K562 (cell line): ENCODE data around the gene ALG8. TPM values are rescaled to one million over a fixed set of nuclear protein-coding genes. Genes with fewer than 3 reads are reported as not detected.

Experiments
- CREB1 ChIP-seq, 2 experiments: sonication (generic) in 1 of 2; formaldehyde crosslinking in 1 of 2; IDR thresholded peaks; 2 replicates each; pipeline versions ENCODE4 v1.6.1 to v1.8.0; 2012 to 2022; ENCODE audit warnings: inconsistent platforms in 1 of 2, mild to moderate bottlenecking in 1 of 2, missing genetic modification reagents in 1 of 2, moderate library complexity in 1 of 2
- EP400 ChIP-seq: fragments of 450-650 bp; IDR thresholded peaks from 2 replicates; pipeline ENCODE4 v1.6.1; 2017; ENCODE audit warnings: antibody characterized with exemption, mild to moderate bottlenecking, moderate library complexity
- FIP1L1 ChIP-seq: fragments of 200-400 bp; formaldehyde crosslinking; IDR thresholded peaks from 2 replicates; pipeline ENCODE4 v1.6.1; 2018; ENCODE audit warnings: mild to moderate bottlenecking, low read depth, low read length; ENCODE audit not compliant: poor library complexity, severe bottlenecking
- ILK ChIP-seq: fragments of 450-650 bp; IDR thresholded peaks from 2 replicates; pipeline ENCODE4 v1.6.1; 2016; ENCODE audit warnings: missing genetic modification characterization, low read depth, mild to moderate bottlenecking, missing compliant biosample characterization, moderate library complexity, borderline replicate concordance
- IRF9 ChIP-seq: fragments of 450-650 bp; IDR thresholded peaks from 2 replicates; pipeline ENCODE4 v1.6.1; 2016; ENCODE audit warnings: missing biosample characterization, missing genetic modification characterization
- KAT7 ChIP-seq: sonication (generic); formaldehyde crosslinking; IDR thresholded peaks from 2 replicates; pipeline ENCODE4 v1.8.0; 2022; ENCODE audit warnings: missing genetic modification reagents, mild to moderate bottlenecking, borderline replicate concordance
- MEIS2 ChIP-seq: fragments of 450-650 bp; IDR thresholded peaks from 2 replicates; pipeline ENCODE4 v1.6.1; 2014; ENCODE audit warnings: mild to moderate bottlenecking; ENCODE audit not compliant: partially characterized antibody
- POLR2A ChIP-seq: fragments of 450-650 bp; conservative IDR thresholded peaks from 2 replicates; pipeline ENCODE4 v1.6.1; 2016
- POLR2AphosphoS2 ChIP-seq: IDR thresholded peaks from 2 replicates; pipeline ENCODE4 v1.6.1; 2012; ENCODE audit warnings: low read length, improper control_type of control experiment
- POLR3A ChIP-seq: IDR thresholded peaks from 2 replicates; pipeline ENCODE4 v1.6.1; 2011; ENCODE audit warnings: borderline replicate concordance, mild to moderate bottlenecking, moderate library complexity; ENCODE audit not compliant: insufficient read length, insufficient read depth; ENCODE audit errors: extremely low read depth
- RBFOX2 ChIP-seq: fragments of 200-400 bp; formaldehyde crosslinking; IDR thresholded peaks from 2 replicates; pipeline ENCODE4 v1.6.1; 2017; ENCODE audit warnings: low read depth, mild to moderate bottlenecking, low read length, moderate library complexity
- REST ChIP-seq, 2 experiments: fragments of 450-650 bp; formaldehyde crosslinking in 1 of 2; IDR thresholded peaks; 2 replicates each; pipeline versions ENCODE4 v1.4.0 to v1.6.1; 2014 to 2020; ENCODE audit warnings: mild to moderate bottlenecking in 2 of 2, borderline replicate concordance in 1 of 2, low read depth in 1 of 2
- SMARCA4 ChIP-seq: fragments of 450-650 bp; IDR thresholded peaks from 2 replicates; pipeline ENCODE4 v1.6.1; 2016
- TAF9B ChIP-seq: fragments of 450-650 bp; IDR thresholded peaks from 2 replicates; pipeline ENCODE4 v1.6.1; 2018; ENCODE audit warnings: mild to moderate bottlenecking; ENCODE audit not compliant: partially characterized antibody
- USF1 ChIP-seq: sonication (generic); formaldehyde crosslinking; IDR thresholded peaks from 2 replicates; pipeline ENCODE4 v1.9.0; 2022; ENCODE audit warnings: mild to moderate bottlenecking, missing genetic modification reagents
- ZNF224 ChIP-seq: sonication (generic); formaldehyde crosslinking; IDR thresholded peaks from 2 replicates; pipeline ENCODE4 v1.8.0; 2022; ENCODE audit warnings: mild to moderate bottlenecking, missing genetic modification reagents
- ZNF274 ChIP-seq: IDR thresholded peaks from 2 replicates; pipeline ENCODE4 v1.6.1; 2011; ENCODE audit warnings: low read depth, mild to moderate bottlenecking, low read length, moderate library complexity, borderline replicate concordance
- polyA plus RNA-seq, 8 experiments: library from polyadenylated mRNA; depleted of rRNA in 4 of 8; stranded (reverse) in 5 of 8; unstranded in 3 of 8; fragments of >200 nt; fragmentation: Nextera tagmentation in 2 of 8; fragmentation: Illumina TruSeq in 1 of 8; extraction: Ambion mirVana in 2 of 8; extraction: Trizol in 1 of 8; gene quantifications; 2 replicates each; pipeline versions ENCODE4 v1.2.1 to v1.2.3, GENCODE V29; 2011 to 2014; ENCODE audit warnings: inconsistent platforms in 1 of 8, missing spikeins in 1 of 8
- total RNA-seq, 7 experiments: library from RNA; depleted of rRNA in 6 of 7; stranded (reverse); fragments of >200 nt in 6 of 7; fragmentation: Illumina TruSeq in 2 of 7; extraction: Trizol in 2 of 7; gene quantifications; 2 replicates each; pipeline versions ENCODE4 v1.2.1 to v1.2.3, GENCODE V29; 2011 to 2021; ENCODE audit warnings: low replicate concordance in 1 of 7

ALG8 gene
- total and polyA plus RNA-seq, 9 of the 15 experiments (the other 6 are each of a cell fraction or from before 2014, with no cell fraction given): 59.3 to 189 (median 106) TPM

GRCh38 chr11:78079232-78080083 lies 60.0 kb downstream of the ALG8 start, which contains the start of gene NDUFC2 (continued):
- TF ChIP-seq EP400: peak; percentile 81
- no peak for TF ChIP-seq POLR2AphosphoS2
- peak; percentile 91 for TF ChIP-seq POLR2A
- TF ChIP-seq ZNF274: no peak
- TF ChIP-seq FIP1L1: peak; percentile 94
- TF ChIP-seq RBFOX2: peak; percentile 93
- TF ChIP-seq IRF9 (tag): peak; percentile 80
- 0 out of 2 replicates have a peak, but pooled peaks have one; percentile 12 for TF ChIP-seq SMARCA4
- TF ChIP-seq CREB1 (IDR thresholded peaks at IDR 0.05): peak; percentile 51; the same call in 1 of the 2 replicates
- TF ChIP-seq CREB1 (CRISPR knock-in tag; IDR thresholded peaks at IDR 0.05): peak; percentile 75
- peak; percentile 95 for TF ChIP-seq TAF9B
- peak; percentile 77; the same call in 1 of the 2 replicates for TF ChIP-seq KAT7
- no peak for TF ChIP-seq ILK (tag)
- no peak for TF ChIP-seq POLR3A
- TF ChIP-seq ZNF224 (CRISPR knock-in tag): no peak
- TF ChIP-seq REST (IDR thresholded peaks at IDR 0.05; ENCODE audit: borderline replicate concordance): no peak
- 0 out of 2 replicates have a peak, but pooled peaks have one; percentile 38 for TF ChIP-seq REST (CRISPR knock-in tag; IDR thresholded peaks at IDR 0.05; ENCODE audit: low read depth)
- no peak for TF ChIP-seq MEIS2
- TF ChIP-seq USF1 (CRISPR knock-in tag): no peak
